ENCODE data around the gene CDK5R2. TPM values are rescaled to one million over a fixed set of nuclear protein-coding genes. Genes with fewer than 3 reads are reported as not detected.

CDK5R2 gene
- total RNA-seq, 1 donor from 2014 or later = not detected

DNA sequence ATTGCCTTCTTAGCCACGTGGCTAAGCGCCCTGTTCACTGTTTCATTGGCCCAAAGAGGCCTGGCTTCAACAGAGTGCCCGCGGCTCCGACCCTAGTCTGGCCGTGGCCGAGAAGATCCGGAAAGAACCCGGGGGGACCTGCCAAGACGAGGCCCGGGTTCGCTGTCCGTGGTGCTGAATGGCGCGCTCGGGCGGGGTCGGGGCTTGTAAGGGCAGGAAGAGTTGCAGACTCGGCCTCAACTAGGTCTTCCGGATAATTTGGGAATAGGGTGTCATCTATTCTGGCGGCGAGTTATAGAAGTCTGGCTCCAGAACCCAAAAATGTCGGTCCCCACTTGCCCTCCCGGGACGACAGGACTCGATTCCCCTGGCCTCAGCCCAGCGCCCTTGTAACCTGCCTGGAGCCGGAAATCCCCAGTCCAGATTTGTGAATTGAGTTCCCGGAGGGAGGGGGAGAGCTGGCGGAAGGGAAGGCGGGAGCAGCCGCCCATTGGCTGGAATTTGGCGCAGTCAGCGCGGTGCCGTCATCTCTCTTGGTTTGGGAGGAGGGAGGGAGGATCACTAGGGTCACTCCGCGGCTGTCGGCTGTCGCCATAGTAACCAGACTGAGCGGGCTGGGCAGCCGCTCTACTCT lies 3.5 kb downstream of the CDK5R2 start:
- peak; percentile 87 for DNase-seq

DNA sequence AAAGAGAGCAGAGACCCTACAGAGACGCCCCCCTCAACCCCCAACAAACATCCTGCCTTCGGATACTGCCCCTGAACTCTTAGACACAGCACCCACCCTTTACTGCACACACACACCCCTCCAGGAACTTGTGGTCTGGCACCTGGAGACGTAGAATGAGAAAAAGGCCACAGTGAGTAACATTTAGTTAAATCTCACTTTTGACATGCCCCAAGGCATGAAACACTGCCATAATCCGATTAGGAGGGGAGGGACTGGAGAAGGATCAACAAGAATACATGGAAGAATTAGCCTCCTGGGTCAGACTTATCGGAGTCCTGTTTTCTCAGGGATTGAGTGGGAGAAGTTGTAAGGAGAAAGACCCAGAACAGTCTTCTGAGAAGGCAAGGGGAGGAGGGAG lies 4.1 kb downstream of the CDK5R2 start:
- no peak for DNase-seq

DNA sequence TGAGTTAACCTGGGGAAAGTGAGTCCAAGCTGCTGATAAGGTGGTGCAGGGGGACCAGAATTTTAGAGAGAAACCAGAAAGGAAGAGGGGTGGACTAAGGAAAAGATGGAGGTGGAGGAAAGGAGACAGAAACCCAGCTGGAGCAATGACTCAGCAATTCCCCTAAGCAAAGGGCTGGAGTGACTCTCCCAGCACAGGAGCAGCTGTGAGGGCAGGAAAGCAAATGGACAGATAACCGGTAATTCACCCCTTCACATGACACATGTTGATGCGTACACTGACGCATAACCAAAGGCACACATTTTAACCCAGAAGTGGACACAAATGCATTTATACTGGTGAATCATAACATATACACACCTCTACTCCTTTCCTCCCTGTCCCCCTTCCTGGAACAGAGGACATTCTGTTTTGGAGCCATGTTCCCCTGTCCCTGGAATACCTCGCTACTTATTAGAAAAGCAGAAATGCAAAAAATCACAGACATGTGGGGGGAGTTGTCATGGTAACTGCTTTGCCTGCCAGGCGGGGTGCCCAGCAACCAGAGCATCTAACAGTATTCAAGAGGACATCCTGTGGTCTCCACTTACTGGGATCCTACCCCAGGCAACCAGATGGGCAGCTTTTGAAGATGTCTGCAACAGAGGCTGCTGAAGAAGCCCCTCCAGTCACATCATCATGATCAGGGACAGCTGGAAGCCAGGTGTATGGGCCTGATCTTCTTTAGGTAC lies 4.7 kb downstream of the CDK5R2 start:
- no peak for DNase-seq

DNA sequence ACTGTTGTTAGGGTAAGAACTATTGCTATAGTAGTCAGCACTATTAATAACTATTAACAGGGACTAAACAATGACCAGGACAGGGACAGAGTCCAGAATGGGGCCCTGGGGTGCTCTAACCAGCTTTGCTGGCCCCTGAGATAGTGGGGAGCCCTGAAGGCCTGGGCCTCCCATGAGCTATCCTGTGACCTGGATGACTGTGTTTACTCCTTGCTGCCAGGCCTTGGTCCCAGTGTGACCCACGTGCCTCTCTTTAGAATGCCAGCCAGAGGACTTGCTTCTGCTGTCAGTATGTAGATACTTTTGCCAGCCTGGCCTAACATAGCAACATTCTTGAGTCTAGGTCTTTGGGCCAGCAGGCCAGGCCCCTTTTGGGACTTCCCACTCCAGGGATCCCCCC lies 11.4 kb downstream of the CDK5R2 start:
- DNase-seq = no peak

DNA sequence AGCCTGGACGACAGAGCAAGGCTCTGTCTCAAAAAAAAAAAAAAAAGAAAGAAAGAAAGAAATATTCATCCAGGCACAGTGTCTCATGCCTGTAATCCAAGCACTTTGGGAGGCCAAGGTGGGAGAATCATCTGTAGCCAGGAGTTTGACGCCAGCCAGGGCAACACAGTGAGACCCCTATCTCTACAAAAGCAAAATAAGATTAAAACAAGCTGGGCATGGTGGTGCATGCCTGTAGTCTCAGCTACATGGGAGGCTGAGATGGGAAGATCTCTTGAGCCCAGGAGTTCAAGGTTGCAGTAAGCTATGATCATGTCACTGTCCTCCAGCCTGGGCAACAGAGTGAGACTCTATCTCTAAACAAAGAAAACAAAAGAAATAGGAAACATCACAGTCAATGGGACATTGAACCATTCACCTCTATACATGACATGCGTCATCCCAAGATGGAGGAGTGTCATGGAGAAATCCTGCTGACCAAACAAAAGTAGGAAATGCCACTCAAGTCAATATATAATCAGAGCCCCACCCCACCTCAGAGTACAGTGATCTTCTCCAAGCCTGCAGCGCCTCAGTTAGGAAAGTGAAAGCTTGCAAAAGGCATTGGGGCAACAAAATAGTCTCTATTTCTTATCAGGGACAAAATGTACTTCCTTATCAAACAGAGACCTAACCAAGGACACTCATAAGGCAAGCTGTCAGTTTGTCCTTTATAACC lies 15.8 kb downstream of the CDK5R2 start:
- no peak for DNase-seq

DNA sequence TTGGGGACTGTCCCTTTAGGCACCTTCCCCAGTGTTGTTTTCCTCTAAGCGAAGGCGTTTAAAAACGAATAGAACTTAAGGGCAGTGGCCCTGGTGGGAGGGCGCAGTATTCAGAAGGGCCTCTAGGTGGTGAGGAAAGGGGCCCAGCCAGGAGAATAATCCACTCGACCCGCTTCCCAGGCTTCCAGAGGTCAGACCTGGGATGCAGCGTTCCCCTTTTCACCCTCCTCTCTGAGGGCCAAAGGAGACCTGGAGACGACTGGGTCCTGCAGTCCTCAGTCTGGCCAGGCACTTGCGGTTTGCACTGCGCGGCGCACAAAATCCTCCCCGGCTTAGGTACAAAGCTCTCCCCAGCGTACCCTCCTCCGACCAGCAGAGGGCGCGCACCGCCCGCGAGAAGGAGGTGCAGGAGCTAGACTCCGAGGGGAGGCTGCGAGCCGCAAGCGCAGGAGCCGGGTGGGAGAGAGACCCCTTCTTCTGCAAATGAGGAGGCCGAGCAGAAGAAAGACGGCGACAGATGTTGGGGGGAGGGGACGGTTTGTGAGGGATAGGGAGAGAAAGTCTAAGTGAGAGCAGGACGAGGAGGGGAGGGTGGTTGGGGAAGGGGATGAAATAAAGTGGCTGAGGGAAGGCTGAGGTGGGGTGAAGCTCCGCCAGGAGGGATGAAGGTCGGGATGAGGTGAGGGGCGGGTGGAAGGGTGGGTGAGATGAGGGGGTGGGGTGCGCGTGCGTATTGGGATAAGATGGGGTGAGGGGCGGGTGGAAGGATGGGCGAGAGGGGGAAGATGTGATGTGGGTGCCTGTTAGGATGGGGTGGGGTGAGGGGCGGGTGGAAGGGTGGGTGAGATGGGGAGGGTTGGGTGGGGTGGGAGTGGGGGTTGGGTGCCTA lies 20.6 kb downstream of the CDK5R2 start:
- peak; percentile 88 for DNase-seq

DNA sequence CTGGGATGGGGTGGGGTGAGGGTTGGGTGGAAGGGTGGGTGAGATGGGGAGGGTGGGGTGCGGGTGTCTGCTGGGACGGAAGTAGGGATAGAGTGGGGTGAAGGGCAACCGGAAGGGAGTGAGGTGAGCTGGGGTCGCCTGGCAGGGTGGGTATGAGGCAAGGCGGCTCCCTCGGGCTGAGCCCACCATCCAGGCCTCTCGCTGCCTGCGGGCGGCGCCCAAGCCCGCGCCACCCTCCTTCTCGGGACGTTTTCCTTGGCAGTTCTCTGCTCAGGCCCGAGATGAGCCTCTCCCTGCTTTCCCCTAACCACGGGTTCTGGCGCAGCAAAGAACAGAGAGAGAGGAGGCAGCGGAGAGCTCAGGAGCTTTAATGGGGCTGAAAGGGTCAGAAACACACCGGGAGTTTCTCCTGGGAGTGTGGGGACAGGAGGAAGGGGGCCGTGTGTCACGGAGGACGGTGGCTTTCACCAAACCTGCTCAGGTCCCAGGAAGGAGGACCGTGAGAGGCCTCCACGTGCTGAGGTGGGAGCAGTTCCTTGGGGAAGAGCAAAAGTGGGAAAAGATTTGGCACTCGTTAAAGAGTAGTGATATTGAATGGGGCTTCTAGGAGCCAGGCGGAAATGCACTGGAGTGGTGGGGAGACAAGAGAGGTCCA lies 21.4 kb downstream of the CDK5R2 start:
- no peak for DNase-seq

DNA sequence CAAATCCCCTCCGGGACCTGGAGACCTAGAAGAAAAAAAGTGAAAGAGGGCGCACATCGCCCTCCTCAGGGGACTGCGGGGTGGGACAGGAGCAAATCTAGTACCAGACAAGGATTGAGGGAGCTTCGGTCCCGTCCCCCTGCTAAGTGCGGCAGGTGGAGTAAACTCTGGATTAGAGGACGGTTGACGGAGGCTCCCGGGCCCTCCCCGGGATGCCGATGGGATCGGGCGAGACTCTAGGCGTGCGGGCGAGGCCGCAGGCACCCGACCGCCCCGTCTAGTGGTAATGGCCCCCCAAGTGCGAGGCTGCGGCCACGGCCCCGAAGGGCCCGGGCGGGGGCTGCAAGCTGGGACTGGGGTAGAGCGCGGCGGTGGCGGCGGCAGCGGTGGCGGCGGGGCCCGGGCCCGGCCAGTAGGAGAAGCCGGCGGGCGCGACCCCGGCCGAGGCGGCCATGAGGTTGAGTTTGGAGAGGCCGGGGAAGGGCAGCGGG lies 22.0 kb downstream of the CDK5R2 start:
- no peak for DNase-seq

DNA sequence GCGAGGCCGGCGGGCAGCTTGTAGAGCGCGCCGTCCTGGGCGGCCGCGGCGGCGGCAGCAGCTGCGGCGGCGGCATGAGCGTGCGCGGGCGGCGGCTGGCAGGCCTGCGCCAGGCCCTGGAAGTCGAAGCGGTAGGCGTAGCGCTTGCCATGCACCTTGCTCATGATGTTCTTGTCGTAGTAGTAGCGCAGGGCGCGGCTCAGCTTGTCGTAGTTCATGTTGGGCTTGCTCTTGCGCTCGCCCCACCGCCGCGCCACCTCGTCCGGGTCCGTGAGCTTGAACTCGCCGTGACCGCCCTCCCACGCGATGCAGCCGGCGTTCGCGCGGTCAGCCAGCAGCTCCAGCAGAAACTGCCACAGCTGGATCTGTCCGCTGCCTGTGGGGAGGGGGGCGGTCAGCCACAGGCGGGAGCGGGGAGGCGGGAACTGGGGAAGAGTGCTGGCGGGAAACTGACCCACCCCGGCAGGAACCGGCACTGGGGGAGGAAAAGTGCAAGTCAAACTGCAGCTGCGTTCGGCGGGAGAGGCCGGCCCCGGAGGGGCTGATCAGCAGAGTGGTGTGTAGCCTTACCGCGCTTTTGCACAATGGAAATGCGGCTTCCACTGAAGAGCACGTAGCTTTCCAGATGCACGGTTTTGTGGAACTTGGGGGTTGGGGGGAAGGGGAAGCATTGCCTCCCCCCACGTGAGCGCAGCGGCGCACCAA lies 22.6 kb downstream of the CDK5R2 start:
- peak; percentile 52 for DNase-seq

DNA sequence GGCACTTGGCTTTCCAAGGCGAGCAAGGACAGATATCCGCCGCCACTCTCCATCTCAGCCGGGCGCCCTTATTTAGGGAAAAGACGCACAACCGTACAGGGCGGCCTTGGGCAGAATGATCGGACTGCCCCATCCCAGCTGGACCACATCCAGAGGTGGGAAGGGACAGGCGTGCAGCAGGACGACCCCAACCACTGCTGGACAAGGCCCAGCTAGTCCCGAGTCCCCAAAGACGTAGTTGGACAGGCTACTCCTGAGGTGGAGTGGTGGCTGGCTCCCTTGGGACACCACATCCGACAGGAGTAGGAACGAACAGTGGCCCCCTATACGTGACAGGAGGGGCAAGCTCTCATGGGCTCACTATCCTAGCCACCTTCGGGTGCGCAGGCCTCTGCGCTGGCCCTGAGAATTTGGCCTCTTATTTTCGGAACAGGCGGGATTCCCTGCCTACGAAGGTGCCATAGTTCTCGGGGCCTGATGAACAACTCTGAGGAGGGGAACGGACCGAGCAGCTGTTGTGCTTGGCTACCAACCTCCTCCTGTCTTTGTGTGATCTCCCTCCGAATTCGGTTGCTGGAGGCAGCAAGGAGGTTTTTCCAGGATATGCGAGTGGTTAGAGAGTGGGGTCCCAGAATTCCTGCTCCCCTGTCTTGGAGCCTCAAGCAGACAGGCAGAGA lies 23.3 kb downstream of the CDK5R2 start:
- DNase-seq = no peak

DNA sequence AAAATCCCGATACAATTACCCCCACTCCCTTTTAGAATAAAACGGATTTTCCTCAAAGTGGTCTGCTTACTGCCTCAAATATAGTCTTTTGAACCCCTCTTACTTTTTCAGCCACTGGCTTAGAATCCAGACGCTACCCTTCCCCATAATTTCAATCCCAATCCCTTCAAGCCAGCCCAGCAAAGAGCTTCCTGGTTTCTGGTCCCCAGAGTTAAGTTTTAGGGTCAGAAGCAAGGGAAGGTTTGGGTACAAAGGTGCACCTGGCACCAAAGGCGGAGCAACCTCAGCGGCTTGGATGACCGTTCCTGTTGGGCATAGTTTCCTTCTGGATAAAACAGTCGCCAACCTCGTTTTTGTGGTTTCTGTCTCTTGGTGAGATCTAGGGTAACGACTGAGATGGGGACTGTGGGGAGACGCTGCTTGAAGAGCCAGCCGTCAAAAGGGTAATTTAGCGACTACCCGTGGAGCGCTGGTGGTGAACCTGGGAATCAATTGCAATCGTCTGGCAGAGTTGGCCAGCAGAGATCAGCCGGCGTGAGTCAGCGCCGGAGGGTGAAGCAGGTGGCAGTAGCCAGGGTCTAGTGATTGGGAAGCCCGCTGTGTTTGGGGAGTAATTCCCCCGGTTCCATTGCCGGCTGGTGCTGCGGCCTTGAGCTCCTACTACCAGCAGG lies 23.9 kb downstream of the CDK5R2 start:
- no peak for DNase-seq

DNA sequence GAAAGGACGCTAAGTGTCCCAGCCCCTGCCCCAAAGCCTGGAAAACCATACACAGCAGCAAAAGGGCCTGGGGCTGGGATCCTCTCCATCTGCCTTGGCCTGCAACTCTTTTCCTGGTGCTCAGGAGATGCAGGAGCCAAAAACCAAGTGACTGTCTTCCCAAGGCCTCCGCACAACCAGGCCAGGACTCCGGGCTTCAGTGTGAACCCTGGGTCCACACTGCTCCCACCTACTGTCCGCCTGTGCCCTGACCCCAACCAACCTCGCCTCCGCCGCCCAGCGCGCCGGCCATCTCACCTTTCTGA lies 24.4 kb downstream of the CDK5R2 start:
- DNase-seq = no peak

DNA sequence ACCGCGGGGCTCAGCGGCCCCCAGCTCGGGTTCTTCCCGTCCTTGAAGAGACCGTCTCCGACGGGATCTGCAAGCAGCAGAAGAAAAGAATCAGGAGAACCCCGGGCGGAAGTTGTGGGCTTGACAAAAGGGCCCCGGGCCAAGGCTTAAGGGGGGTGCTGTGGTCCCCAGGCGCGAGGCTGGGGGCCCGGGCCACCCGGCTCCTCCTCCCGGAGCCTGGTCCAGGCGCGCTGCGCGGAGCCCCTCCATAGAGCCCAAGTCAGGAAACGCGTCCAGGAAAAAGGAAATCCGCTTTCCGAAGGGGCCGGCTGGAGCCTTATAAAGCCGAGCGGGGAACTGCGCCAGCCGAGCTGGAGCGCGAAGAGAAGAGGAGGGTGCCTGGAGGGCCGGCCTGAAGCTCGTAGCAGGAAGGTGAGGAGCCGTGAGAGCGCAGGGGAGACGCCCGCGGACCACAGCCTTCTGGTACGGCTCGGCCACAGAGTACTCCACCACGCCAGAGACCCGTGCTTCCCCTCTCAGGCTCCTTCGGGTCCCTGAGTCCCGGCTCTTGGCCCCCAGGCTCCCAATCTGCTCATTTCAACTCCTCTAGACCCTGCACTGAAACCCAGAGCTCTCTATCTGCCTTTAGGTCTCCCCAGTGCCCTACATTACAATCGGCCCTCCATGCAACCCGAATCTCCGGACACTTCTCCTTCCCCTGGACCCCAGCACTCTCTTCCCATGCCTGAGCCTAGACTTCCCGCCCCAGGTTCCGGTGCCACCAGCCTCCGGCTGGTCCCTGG lies 25.0 kb downstream of the CDK5R2 start:
- peak; percentile 56 for DNase-seq

DNA sequence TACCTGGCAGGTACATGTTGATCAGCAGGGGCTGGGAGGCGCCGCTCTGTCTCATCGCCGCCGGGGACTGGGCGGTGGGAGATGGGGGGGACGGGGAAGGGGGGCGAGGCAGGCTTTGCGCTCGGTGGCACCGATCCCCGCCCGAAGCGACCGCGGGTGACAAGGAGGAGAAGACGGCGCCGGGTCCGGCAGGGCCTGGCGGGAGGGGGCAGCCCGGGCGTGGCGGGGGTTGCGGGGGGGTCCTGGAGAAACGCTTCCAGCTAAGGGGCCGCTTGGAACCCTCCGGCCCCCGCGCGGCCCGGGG lies 25.5 kb downstream of the CDK5R2 start, which contains the start of gene FEV:
Gene FEV, minus strand, starts transcription at position 164 of the 304 bp plus-strand sequence. Its CDS starts 109 bp downstream, at position 55.
- DNase-seq = no peak

DNA sequence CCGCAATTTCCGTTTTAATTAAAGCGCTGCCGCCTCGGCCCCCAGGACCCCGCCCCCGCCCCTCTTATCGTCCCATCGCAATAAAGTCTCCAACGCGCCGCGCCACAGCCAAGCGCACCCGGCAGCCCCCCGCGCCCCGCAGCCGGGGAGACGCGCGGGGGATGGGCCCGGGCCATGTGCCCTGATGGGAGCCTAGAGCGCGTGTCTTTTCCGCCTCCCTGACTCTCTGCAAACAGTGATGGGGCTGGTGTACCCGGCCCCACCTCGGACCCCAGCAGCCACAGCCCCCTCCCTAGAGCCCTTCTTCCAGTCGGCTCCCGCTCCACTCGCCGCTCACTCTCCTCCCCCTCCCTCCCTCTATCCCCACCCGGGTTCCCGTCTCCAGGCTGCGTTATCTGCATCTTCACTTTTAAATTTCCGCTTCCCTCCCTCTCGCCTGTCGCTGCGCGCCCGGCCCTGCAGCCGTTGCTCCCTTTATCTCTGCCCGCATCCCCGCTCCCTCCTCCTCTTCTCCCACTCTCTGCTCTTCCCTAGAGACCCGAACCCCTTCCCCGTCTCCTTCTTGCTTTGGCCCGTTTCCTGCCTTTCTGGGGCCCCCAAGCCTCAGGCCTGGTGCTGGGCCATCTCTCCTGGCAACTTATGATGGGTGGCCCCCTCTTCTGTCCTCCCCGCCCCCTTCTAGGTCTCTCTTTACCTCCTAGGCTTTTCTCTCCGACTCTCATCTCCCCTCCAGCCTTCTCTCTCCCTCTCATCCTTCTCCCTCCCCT lies 26.0 kb downstream of the CDK5R2 start:
- no peak for DNase-seq

DNA sequence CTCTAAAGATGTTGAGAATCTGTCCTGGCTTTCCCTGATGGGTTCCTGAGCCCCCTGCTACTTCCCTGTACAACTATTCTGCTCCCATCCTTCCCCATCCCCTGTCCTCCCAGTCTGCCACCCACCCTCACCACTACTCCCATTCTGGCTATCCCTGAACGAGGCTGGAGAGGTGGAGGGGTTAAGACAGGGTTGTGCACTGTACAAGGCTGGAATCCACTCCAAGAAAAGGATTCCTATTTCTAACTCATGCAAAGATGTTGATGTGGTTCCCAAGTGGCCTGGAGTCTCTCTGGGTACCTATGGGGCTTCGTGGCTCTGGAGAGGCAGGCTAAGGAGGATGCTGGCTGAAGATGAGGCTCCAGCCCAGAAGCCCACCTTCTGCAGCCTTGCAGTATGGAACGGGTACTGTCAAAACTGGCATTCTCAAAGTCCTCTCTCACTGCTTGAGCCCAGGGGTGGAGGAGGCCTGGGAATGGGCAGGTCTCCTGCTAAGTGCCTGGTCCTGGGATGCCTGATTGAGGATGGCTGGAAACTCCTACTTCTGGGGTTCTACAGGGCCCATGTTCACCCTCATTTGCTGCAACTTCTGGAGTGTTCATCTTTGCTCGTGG lies 26.8 kb downstream of the CDK5R2 start:
- DNase-seq = no peak

DNA sequence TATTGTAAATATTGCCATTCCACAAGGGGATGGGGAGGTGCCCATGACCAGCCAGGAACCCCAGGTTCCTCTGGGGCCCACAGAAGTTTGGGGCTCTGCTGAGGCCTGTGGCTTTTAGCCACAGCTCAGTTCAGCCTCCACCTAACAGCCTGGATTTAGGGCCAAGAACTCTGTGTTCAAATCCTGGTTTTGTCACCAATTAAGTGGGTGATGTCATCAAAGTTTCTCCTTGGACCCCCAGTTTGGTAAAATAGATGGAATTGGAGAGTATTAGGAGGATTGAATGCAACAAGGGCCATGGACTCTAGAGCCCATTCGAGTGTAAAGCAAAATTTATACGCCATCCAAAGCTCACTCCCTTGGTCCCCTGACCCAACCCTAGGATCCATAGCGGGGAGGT lies 28.7 kb downstream of the CDK5R2 start:
- DNase-seq = no peak

DNA sequence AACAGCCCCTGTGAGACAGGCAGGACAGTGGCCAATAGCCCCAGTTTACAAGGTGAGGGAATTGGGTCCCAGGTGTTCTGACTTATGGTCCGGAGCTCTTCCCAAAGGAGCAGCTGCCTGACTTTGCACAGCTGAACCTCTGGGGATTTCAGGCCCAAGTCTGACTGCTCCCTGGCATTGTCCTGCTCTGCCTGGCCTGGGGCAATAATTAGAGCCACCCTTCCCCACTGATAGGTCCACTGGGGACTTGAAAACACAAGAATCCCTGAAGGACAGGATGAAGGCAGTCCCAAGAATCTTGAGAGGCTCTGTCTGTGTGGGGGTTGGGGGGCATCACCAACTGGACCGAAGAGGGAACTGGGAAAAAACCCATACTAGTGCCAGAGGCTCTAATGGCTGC lies 29.2 kb downstream of the CDK5R2 start:
- no peak for DNase-seq
